GM19043 (cell line): Measurements from ENCODE around the gene RBMS3.

Experiments used
- ATAC-seq: cut with Tn5 transposase; IDR thresholded peaks from one replicate; pipeline ENCODE4 v1.9.1; 2021; ENCODE audit warnings: low read depth; ENCODE audit not compliant: unreplicated experiment

Gene RBMS3

GRCh38 chr3:29958816-29959215 is 677.9 kb downstream of the RBMS3 start:
- no peak for ATAC-seq

- ATAC-seq = no peak
Measured at GRCh38 chr3:29971895-29972294, 691.0 kb downstream of the RBMS3 start.

- ATAC-seq = no peak
Measured at GRCh38 chr3:29972320-29972993, 691.6 kb downstream of the RBMS3 start.

- ATAC-seq = no peak
Measured at GRCh38 chr3:29973763-29974162, 692.9 kb downstream of the RBMS3 start.

- no peak for ATAC-seq
Measured at GRCh38 chr3:29976871-29977270, 696.0 kb downstream of the RBMS3 start.

GRCh38 chr3:29977360-29977759 is 696.5 kb downstream of the RBMS3 start:
- ATAC-seq = no peak

- no peak for ATAC-seq
Measured at GRCh38 chr3:29978036-29978435, 697.2 kb downstream of the RBMS3 start.

- no peak for ATAC-seq
Measured at GRCh38 chr3:29991198-29991597, 710.3 kb downstream of the RBMS3 start.

GRCh38 chr3:30002797-30003196 is 721.9 kb downstream of the RBMS3 start:
- no peak for ATAC-seq

- no peak for ATAC-seq
Measured at GRCh38 chr3:30003741-30004140, 722.9 kb downstream of the RBMS3 start.

- ATAC-seq = no peak
Measured at GRCh38 chr3:30004481-30004880, 723.6 kb downstream of the RBMS3 start.

- no peak for ATAC-seq
Measured at GRCh38 chr3:30006111-30006510, 725.2 kb downstream of the RBMS3 start.

GRCh38 chr3:30007668-30008067 is 726.8 kb downstream of the RBMS3 start:
- ATAC-seq = no peak

- no peak for ATAC-seq
Measured at GRCh38 chr3:30011237-30011803, 730.4 kb downstream of the RBMS3 start.

GRCh38 chr3:30012941-30013543 is 732.2 kb downstream of the RBMS3 start:
- ATAC-seq = no peak

GRCh38 chr3:30017901-30018300 is 737.0 kb downstream of the RBMS3 start:
- ATAC-seq = no peak

- ATAC-seq = no peak
Measured at GRCh38 chr3:30020380-30020779, 739.5 kb downstream of the RBMS3 start.

- ATAC-seq = no peak
Measured at GRCh38 chr3:30024466-30024865, 743.6 kb downstream of the RBMS3 start.

- no peak for ATAC-seq
Measured at GRCh38 chr3:30026851-30027250, 746.0 kb downstream of the RBMS3 start.

GRCh38 chr3:30034246-30034991 is 753.5 kb downstream of the RBMS3 start:
- no peak for ATAC-seq

GRCh38 chr3:30035935-30036567 is 755.2 kb downstream of the RBMS3 start:
- ATAC-seq = no peak
